Posterior vena cava (tissue), 2 donors: Measurements from ENCODE around the gene TBC1D13. TPM values are rescaled to one million over a fixed set of nuclear protein-coding genes. Genes with fewer than 3 reads are reported as not detected.
"Not testable (repeated sequence)": the region's sequence is repeated elsewhere in the genome, so short reads cannot be mapped to it uniquely, and the experiment has no call there.

Source experiments
- DNase-seq: peaks from one replicate; pipeline ENCODE4 v3.0.0-alpha.2; 2020; ENCODE audit warnings: low spot score
- intact Hi-C, 2 donors: fragments of 100-400 bp; cut with DNase I; formaldehyde crosslinking; loops; one replicate each; pipeline versions ENCODE4 v1.14.1 to v1.14.2; 2022 to 2023
- total RNA-seq, 2 donors: library from RNA; stranded (reverse); fragmentation: NEBNext Ultra II Directional; extraction: Animal tissue kit (Norgen Biotek cat#: 25700); gene quantifications; one replicate each; pipeline ENCODE4 v1.2.1, GENCODE V29; 2021
- donor health status: DM: yes; HTN: yes; CAD: no.
- donor health status: DM: yes; HTN: yes; CAD: no.

The TBC1D13 gene
- total RNA-seq, 2 donors from 2014 or later = 19.2 to 21.3 TPM

- intact Hi-C loops = no loop called here
- DNase-seq = no peak
These were observed 5.6 kb upstream of the TBC1D13 start for GRCh38 chr9:128781187-128782070.

- intact Hi-C loops = no loop called here
- no peak for DNase-seq
These were observed 4.4 kb upstream of the TBC1D13 start for GRCh38 chr9:128782669-128783068.

DNA sequence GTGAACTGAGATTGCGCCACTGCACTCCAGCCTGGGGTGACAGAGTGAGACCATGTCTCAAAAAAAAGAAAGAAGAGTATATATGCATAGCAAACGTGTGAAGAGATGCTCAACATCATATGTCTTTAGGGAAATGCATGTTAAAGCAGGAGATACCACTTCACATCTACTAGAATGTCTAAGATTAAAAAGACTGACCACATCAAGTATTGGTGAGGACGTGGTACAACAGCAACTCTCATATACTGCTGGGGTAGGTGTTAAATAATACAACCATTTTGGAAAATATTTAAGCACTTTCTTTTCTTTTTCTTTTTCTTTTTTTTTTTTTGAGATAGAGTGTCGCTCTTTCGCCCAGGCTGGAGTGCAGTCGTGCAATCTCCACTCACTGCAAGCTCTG, 1.6 kb upstream of the TBC1D13 start:
- intact Hi-C loops = no loop called here
- DNase-seq = no peak

DNA sequence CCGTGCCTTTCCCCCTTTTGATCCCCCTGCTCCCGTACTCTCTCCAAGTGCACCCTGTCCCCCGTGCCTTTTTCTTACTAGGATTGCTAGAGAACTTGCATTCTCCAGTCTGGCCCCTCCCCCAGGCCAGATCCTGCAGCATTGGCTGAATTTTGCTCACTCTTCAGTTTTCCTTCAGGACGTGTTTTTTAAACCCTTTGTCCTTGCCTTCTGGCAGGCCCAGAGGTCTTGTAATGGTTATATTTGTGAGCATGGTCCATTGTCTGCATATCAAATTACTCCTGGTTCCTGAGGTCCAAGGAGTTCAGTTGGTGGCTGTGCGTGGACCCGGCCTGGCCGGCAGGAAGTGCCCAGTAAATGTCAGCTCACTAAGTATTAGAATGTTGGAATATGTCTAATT, 606 bp downstream of the TBC1D13 start:
- intact Hi-C loops = no loop called here
- DNase-seq = no peak

DNA sequence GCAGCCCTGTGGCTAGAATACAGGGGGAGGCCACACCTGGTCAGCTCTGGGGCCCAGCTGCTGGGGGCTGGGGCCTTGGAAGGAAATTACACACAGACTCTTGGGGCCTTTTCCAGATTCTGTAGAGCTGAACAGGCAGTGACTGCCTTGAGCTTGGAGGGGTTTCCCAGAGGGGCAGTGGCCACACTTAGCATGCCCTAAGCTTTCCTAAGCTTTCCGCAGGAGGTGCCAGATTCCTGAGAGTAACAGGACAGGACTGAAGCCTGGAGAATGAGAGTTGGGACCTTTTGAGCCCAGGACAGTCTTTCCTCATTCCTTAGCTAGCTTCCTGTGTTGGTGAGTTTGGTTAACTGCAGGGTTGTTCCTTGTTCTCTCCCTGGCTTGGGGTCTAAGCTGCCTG, 1.4 kb downstream of the TBC1D13 start:
- intact Hi-C loops = no loop called here
- DNase-seq = no peak

- no peak for DNase-seq
- intact Hi-C loops = no loop called here
These were observed 3.5 kb downstream of the TBC1D13 start for GRCh38 chr9:128790536-128790935.

GRCh38 chr9:128792134-128792533, 5.1 kb downstream of the TBC1D13 start:
- no peak for DNase-seq
- intact Hi-C loops = no loop called here

GRCh38 chr9:128792978-128793686, 6.1 kb downstream of the TBC1D13 start:
- intact Hi-C loops = no loop called here
- no peak for DNase-seq

DNA sequence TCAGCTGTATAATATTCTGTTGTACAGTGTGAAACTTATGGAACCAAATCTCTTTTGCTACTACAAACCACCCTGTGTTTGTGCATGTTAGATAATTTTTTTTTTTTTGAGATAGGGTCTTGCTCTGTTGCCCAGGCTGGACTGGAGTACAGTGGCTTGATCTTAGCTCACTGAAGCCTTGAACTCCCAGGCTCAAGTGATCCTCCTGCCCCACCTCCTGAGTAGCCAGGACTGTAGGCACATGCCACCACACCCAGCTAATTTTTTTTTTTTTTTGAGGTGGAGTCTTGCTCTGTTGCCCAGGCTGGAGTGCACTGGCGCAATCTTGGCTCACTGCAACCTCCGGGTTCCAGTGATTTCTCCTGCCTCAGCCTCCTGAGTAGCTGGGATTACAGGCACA, 7.9 kb downstream of the TBC1D13 start:
- intact Hi-C loops, DNase-seq: not testable (repeated sequence)

DNA sequence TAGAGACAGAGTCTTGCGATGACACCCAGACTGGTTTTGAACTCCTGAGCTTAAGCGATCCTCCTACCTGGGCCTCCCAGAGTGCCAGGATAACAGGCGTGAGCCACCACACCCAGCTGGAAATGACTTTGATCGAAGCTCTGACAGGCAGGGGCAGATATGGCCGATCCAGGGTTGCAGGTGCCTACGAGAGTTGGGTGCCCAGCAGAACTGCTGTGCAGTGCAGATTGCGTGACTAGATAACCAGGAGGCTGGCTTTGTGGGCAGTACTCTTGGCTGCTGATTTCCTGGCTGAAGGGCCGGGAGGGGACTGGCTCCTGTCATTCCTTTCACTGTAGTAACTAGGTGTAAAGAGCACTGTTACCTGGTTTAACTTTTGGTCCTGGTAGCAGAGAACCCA, 11.8 kb downstream of the TBC1D13 start:
- DNase-seq = no peak
- intact Hi-C loops = no loop called here

DNA sequence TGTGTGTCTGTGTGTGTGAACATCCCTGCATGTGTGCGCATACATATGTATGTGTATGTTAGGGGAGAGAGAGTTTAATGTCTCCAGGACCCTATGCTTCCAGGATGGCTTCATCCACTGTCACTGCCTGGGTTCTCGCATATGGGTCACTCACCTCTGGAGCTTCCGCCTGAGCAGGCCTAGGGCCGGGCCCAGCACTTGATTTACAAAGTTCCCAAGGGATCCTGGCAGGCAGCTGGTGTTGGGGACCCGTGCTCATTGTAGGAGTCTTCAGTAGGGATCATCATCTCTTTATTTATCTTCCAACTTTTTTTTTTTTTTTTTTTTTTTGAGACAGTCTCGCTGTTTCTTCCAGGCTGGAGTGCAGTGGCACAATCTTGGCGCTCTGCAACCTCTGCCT, 13.0 kb downstream of the TBC1D13 start:
- intact Hi-C loops = no loop called here
- DNase-seq = no peak

DNA sequence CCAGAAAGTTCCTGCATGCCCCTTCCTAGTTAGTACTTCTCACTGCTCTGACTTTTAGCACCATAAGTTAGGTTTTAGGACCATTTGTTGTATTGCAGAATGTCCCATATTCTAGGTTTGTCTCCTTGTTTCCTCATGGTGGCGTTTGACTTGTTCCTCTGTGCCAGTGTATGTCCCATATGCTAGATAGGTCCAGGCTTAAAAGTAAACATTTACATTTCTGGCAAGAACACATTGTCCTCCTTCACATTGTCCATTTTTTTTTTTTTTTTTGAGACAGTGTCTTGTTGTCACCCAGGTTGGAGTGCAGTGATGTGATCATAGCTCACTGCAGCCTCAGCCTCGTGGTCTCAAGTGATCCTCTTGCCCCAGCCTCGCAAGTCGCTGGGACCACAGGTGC, 15.4 kb downstream of the TBC1D13 start:
- DNase-seq = no peak
- intact Hi-C loops = no loop called here

DNA sequence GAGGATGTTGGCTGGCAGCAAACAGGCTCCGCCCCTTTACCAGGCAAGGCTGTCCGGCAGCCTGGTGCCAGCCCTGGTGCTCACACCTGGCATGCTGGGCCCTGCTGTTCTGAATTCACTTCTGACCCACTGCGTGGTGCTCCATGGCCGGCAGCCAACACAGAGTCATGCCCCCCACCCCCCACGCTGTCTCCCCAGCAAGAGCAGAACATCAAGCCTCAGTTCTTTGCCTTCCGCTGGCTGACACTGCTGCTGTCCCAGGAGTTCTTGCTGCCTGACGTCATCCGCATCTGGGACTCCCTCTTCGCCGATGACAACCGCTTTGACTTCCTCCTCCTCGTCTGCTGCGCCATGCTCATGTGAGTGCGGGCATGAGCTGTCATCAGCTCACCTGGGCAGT, 18.6 kb downstream of the TBC1D13 start:
- intact Hi-C loops = no loop called here
- DNase-seq = no peak

DNA sequence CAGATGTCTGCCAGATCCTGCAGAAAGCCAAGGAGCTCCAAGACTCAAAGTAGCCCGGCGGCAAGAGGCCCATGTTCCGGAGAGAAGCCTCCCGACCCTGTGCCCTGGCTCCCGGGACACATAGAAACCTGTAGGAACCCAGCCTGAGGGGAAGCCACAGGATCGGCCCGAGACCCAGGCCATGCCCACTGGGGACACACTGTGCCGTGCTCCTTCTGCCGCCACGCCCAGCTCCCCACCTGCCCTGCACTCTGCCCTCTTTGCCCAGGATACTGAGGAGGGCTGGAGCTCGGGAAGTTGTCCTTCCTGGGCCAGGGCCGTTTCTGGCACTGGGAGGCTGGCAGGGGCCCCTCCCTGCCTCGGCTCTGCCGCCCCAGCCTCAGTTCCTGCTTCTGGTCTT, 20.8 kb downstream of the TBC1D13 start:
- no peak for DNase-seq
- intact Hi-C loops = no loop called here

- no peak for DNase-seq
- intact Hi-C loops = no loop called here
These were observed 21.5 kb downstream of the TBC1D13 start for GRCh38 chr9:128808543-128808942.

DNA sequence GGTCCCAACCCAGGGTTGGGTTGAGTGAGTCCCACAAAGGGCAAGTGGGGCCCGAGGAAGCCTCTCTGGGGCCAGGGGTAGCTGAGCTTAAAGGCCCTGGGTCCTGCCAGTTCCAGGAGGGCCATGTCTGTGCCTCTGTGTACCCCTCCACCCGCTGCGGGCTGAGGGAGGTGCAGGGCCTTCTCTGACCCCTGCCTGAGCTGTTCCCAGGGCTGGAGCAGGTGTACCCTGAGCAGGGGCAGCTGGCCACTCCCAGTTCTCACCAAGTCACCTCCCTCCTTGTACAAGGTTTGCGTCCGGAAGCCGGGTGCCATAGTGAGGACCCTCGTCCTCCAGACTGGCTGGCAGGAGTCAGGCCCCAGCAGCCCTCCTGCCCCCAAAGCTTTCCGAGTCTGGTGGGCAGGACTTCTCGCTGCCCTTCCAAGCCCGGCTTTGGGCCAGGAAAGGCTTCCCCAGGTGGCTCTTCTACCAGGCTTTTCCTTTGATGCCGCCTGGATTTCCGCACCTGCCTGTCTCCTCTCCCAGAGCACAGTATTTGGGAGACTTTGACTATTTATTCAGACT, 22.1 kb downstream of the TBC1D13 start:
- DNase-seq = no peak
- intact Hi-C loops = no loop called here

- intact Hi-C loops = no loop called here
- no peak for DNase-seq
These were observed 22.8 kb downstream of the TBC1D13 start for GRCh38 chr9:128809831-128810230.

- intact Hi-C loops = no loop called here
- DNase-seq = no peak
These were observed 23.8 kb downstream of the TBC1D13 start for GRCh38 chr9:128810873-128811272.

GRCh38 chr9:128818099-128818838, 31.2 kb downstream of the TBC1D13 start, which contains the start of gene ENDOG:
ENDOG (plus strand) TSS chr9:128818500; CDS start chr9:128818685, 185 bp downstream.
- DNase-seq = peak; percentile 99
- intact Hi-C loops = no loop called here
